Ecto neural progenitor cell (in vitro differentiated cells): ENCODE measurements around the gene FBLIM1.
A peak's percentile ranks its signal among the peaks of the same experiment; 100 is the strongest.

ENCODE experiments used
- DNase-seq: peaks from one replicate; pipeline ENCODE4 v3.0.0-alpha.2; 2018; ENCODE audit warnings: low spot score

Gene FBLIM1, protein sequence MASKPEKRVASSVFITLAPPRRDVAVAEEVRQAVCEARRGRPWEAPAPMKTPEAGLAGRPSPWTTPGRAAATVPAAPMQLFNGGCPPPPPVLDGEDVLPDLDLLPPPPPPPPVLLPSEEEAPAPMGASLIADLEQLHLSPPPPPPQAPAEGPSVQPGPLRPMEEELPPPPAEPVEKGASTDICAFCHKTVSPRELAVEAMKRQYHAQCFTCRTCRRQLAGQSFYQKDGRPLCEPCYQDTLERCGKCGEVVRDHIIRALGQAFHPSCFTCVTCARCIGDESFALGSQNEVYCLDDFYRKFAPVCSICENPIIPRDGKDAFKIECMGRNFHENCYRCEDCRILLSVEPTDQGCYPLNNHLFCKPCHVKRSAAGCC

DNA sequence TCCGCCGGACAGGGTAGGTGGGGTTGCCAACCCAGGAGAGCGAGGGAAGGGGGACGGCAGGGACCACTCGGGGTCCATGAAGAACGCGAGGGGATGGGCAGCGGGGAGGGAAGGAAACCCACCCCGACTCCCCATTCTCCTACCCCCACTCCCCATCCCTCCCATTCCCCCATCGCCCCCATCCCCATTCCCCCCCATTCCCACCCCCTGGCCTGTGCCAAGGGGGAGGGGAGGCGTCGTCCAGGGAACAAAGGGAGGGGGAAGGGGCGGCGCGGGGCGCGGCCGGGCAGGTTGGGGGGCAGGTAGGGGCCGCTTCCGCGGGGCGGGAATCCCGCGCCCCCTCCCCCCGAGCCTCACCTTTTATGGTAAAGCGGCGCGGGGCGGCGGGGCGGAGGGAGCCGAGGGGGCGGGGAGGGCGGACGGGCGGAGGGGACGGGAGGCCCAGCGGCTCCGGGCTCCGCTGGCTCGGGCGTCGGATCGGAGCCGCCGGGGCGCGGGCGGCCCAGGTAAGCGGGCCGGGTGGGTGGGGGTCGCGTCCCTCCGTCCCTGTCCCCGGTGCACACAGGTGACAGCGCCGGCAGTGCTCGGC lies at the start of gene FBLIM1:
TSS of gene FBLIM1 (plus strand) at position 453 of the 589 bp plus-strand sequence. CDS start 6,189 bp downstream, outside the sequence.
- peak; percentile 69 for DNase-seq

DNA sequence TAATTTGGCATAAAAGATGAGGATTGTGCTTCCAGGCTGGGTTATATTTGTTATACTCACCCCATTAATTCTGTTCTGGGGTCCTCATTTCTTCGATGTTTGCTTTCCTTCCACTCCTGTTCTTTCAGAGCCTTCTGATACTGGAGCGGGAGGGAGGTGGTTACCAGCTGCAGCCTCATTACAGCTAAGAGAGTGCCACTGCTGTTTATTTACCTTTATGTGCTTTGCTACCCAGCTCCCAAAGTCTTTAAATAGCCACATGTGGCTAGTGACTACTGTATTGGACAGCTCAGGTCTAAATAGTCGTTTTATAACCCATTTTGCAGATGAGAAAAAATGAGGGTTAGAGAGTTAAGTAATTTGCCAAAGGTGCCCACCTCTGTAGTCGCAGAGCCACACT lies 49.4 kb upstream of the FBLIM1 start:
- no peak for DNase-seq

DNA sequence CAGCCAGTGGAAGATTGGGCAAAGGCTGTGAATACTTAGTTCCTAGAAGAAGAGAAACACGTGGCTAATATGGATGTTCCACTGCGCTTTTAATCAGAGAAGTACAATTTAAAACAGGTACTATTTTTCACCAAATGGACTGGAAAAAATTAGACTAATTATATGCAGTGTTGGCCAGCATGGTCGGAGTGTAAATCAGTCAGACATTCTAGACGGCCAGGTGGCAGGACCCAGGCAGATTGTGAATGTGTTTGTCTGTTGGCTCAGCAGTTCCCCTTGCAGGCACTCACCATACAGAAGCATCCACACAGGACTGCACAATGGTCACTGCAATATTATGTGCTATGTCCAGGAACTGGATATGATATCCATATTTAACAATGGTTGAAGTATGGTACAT lies 46.4 kb upstream of the FBLIM1 start:
- DNase-seq = no peak

DNA sequence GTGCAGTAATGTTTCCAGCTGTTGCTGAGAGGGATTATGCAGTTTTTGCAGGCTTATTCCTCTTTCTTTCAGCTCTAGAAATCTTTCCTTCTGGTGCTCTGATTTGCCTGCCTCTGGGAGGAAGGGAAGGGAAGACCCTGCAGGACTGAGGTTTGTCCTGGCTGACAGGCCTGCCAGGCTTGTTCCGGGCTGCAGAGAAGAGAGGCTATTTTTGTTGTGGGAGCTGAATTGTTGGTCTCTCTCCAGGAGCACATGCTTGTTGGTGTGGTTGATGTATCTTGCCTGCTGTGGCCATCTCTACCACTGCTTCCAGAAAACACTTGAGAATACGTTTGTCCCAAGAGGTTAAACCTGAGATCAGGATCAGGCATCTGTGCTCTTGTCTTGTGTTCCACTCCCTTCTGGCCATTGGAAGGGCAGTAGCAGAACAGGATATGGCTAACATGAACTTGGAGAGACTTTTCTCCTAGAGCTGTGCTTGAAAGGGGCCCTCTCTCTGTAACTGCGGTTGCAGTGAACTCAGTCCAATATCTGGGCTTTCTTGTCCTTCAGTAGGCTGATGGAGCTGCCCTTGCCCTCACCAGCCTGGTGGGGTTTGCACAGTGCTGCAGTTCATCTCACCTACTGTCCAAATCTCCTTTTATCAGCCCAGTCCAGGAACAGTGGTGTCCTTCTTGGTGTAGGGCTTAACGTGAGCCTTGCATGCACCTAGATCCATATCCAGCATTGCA lies 44.0 kb upstream of the FBLIM1 start:
- DNase-seq = no peak

DNA sequence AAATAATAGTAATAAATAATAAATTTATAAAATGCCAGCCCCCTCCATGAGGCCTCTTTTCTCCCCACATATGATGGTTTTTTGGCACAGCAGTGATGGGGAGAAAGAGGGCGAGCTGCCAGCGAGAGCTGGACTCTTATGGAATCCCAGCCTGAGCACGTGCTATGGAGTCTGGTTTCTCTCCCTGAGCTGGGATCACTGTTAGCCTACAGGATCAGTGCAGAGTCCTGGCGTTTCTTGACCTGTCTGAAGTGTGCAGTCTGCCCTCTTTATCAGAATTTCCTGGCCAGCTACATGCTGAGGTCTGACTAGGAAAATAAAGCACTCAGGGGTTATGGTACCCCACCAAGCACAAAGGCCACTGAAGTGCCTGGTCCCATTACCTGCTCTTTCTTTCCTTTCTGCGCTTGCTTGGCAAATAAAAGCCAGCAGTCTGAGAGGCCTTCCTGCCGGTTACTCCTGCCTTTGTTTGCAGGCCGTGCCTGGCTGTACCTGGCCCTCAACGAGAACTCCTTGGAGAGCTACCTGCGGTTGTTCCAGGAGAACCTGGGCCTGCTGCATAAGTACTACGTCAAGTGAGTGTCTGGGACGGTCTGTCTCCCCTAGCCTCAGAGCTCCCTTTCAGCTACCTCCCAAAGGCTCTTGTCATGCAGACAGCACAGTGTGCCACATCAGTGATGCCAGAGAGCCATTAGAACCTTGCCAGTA lies 41.0 kb upstream of the FBLIM1 start:
- no peak for DNase-seq

DNA sequence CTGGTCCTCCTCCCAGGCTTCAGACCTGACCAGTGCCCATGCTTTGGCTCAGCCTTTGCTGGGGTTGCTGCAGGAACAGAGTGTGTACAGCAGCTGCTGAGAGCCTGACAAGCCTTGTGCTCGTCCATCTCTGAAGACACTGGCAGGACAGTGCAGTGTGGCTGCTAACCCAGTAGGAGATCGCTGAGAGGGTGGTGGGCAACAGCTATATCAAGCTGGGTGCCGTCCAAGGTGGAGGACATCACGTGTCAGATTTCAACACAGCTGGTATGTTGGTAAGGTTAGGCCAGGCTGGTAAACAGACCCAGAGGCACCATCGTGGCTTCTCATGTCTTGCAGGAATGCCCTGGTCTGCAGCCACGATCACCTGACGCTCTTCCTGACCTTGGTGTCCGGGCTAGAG lies 40.4 kb upstream of the FBLIM1 start:
- DNase-seq = no peak

DNA sequence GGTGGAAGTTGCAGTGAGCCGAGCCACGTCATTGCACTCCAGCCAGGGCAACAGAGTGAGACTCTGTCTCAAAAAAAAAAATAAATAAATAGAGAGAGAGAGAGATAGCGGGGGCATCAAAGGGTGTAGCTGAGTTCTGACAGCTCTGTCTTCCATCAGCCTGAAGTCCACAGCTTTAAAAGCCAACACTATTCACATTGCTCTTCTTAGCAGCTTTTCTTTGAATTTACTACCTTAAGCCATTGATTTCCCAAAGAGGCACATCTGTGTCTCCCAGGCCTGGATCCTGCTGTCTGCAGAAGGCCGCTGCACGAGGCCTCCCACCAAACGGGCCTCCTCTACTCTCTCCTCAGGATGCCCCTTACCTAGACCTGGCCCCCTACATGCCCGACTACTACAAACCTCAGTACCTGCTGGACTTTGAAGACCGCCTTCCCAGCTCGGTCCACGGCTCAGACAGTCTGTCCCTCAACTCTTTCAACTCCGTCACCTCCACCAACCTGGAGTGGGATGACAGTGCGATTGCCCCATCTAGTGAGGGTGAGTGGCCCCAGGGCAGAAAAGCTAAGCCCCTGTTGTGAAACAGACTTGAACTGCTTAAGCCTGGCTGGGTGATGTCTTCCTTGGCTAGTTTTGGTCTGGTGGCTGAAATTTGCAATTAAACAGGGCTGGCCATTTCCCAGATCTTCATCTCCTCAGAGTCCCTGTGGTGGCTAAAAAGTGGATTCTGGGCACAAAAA lies 39.0 kb upstream of the FBLIM1 start:
- no peak for DNase-seq

DNA sequence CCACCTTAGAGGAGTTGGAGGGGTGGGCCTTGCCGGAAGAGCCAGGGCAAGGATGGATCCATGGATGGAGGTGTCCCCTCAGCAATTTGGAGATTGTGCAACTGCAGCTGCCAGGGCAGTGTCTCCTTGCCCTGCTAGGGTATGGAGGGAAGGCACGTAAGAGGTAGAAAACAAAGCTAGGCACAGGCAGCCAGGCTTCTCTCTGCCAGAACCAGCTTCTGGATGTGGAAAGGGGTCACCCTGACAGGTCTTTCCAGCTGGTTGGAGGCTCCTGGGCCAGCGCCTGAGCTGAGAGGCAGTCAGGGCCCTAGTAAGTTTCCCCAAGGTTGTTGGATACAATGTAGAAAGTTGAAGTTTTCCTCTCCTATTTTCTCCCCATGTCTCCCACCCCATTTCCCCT lies 37.7 kb upstream of the FBLIM1 start:
- DNase-seq = no peak

DNA sequence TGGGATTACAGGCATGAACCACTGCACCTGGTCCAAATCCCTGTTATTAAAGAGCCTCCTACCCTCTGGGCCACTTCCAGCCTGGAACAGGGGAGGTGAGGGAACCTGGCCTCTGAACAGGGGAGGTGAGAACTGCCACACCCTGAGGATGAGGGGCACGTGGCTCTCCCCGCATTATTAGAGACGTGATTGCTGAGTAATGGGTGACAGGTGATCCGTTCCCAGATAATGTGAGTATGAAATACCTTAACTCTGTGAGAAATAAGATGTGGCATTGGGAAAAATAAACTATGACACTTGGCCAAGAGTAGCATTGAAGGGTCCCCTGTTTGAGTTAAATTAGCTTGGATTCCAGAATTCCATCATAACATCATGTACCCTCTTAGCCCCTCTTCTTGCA lies 36.2 kb upstream of the FBLIM1 start:
- no peak for DNase-seq

DNA sequence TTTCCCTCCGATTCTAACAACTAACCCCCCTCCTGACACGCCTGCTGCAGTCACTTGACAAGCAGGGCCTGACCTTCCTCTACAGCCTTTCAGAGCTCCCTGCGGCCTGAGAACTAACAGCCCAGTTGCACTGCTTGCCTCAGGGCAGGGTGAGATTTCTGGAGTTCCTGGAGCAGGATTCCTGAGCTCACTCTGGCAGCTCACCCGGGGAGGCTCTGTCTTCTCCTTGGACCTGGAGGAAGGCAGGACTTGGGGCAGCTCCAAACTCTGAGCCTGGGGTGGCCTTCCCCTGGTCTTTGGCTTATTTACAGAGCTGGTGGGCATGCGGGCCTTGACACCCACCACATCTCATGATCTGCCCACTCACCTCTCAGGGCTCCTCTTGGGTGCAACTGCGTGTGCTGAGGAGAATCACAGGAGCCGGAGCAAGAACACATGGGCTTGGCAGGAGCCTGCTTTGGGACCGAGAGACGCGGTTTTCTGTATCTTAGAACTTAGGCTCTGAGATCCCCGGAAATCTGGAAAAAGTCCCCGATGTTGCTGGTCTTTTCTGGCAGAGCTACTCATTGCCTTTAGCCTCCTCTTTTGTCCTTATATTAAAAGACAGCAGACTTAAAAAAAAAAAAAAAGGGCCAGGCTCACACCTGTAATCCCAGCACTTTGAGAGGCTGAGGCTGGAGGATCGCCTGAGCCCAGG lies 35.6 kb upstream of the FBLIM1 start:
- no peak for DNase-seq

DNA sequence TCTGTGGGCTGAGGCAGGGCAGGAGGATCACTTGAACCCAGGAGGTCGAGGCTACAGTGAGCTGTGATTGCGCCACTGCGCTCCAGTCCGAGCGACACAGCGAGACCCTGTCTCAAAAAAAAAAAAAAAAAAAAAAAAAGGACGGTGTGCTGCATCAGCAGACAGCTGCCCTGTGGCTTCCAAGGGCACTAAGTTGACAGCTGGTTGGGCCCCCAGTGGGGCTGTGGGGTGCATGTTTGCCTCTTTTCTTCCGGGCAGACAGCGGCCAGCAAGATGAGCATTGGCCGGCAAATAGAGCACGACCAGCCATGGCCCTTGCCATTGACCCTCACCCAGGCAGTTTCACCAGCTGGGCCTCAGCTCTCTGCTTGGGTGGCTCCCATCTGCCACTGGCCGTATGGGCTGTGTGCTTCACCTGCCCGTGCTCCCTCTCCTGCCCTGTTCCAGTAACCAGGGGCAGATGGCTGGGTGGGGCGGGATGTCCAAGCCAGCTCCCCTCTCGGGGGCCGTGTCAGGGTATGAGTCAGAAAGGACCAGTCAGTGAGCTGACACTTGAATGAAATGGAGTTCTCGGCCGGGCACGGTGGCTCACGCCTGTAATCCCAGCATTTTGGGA lies 34.9 kb upstream of the FBLIM1 start:
- DNase-seq = no peak

DNA sequence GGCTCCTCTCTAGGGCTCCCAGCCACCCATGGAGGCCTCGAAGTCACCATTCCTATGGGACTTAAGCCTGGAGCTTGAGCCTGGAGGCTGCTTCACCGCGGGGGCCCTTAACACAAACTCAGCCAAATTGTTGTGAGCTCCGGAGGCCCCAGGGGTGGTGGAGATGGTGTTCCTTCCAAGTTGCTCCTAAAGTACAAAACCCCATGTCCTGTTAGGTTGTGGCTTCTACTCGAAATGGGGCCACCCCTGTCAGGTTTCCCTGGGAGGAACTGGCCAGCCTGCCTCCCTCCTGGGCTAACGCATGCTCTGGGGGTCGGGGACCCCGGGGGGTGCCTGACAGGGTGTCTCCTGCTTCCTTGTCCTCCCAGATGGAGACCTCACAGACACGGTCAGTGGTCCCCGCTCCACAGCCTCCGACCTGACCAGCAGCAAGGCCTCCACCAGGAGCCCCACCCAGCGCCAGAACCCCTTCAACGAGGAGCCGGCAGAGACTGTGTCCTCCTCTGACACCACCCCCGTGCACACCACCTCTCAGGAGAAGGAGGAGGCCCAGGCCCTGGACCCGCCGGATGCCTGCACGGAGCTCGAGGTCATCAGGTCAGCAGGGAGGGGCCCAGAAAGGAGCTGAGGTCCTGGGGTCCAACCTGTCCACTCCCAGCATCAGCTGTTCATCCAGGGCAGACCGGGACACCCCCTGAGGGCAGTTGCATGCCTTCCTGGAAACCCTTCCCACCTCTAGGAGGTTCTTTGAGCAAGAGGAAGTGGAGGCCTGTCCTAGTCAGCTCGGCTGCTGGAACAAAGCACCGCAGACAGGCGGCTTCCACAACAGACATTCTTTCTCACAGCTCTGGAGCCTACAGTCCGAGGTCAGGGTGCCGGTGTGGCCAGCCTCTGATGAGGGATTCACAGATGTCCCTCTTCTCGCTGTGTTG lies 33.4 kb upstream of the FBLIM1 start:
- DNase-seq = no peak

DNA sequence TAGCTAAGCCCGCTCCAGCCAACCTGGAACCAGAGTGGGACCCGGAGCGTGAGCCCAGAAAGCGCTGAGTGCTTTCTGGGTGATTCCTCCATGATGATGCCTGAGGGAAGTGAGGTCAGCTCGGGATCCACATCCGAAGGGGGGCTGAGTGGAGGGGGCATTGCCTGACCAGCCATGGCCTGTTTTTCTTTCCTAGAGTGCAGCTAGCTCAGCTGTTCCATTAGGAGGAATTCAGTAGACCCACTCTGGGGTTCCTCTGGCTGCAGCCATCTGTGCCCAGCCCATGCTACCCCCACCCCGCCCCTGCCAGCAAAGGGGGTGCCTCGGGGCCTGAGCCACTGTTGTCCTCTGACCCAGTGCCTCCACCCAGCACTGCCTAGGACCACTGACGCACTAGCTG lies 32.1 kb upstream of the FBLIM1 start:
- no peak for DNase-seq

DNA sequence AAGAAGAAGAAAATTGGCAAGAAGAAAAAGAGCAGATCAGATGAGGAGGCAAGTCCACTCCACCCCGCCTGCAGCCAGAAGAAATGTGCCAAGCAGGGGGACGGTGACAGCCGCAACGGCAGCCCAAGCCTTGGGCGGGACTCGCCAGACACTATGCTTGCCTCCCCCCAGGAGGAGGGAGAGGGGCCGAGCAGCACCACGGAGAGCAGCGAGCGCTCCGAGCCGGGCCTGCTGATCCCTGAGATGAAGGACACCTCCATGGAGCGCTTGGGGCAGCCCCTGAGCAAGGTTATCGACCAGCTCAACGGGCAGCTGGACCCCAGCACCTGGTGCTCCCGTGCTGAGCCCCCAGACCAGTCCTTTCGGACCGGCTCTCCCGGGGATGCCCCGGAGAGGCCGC lies 31.6 kb upstream of the FBLIM1 start:
- DNase-seq = no peak

DNA sequence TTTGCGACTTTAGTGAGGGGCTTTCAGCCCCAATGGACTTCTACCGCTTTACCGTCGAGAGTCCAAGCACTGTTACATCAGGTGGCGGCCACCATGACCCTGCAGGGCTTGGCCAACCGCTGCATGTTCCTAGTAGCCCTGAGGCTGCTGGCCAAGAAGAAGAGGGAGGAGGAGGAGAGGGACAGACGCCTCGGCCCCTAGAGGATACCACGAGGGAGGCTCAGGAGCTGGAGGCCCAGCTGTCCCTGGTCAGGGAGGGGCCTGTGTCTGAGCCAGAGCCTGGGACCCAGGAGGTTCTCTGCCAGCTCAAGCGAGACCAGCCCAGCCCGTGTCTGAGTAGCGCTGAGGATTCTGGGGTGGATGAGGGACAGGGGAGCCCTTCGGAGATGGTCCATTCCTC lies 31.2 kb upstream of the FBLIM1 start:
- DNase-seq = no peak

DNA sequence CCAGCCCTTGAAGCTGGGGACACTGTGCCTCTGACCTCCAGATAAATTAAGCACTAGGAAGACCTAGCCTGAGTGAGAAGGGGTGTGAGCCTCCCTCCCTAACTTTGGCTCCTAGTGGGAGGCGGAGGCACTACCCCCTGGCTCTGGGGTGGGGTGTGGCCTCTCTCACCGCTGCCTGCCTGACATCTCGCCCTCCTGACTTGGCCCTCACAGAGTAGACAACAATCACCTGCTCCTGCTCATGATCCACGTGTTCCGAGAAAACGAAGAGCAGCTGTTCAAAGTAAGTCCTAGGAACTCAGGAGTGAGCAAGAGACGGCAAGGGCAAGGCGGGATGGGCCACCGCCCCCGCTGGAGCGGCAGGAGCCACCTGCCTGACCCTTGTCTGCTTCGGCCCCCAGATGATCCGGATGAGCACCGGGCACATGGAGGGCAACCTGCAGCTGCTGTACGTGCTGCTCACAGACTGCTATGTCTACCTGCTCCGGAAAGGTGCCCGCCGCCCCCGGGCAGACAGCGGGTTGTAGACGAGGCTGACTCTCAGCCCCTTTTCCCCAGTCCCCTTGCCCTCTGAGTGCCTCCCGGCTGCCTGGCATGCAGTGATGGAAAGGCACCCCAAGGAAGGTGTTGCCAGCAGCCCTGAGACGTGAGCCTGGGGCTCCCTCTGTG lies 30.6 kb upstream of the FBLIM1 start:
- DNase-seq = no peak

DNA sequence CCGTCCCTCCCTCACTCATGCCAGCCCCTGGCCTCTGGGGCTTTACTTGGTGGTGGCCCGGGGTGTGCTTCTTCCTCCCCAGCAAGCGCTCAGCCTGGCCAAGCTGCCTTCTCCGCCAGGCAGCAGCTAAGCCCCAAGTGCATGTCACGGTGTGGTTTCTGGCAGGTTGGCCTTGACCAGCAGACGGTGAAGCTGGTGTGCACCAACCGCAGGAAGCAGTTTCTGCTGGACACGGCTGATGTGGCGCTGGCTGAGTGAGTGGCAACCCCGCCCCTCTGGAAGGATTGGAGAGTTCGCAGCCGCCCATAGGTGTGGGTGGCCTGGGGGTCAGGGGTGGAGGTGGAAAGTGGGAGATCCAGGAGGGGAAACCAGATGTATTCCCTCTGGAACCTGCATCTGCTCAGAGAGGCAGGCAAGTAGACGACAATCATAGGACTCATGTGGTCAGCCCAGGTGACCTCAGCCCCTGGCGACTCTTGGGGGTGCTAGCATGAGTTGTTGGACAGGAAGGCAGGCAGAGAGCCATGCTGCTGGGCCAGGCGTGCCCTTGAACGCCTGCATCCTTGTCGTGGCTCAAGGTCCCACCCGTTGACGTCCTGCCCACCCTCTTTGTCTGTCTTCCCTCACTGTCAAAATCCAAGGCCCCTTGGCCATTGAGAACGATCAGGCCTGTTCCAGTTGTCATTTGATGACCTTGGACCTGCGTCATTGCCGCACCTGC lies 29.5 kb upstream of the FBLIM1 start:
- no peak for DNase-seq

DNA sequence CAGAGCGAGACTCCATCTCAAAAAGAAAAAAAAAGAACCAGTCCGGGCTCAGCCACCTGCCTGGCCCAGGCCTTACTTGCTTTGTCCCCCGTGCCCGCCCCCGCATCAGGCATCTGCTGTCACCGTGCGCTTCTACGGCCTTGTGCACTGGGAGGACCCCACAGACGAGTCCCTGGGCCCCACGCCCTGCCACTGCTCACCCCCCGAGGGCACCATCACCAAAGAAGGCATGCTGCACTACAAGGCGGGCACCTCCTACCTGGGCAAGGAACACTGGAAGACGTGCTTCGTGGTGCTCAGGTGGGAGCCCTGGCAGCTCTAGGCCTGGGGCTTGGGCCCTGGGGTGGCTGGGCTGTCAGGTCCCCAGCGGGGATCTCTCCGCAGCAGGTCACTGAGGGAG lies 28.2 kb upstream of the FBLIM1 start:
- DNase-seq = no peak
